ENCODE data around the gene AXIN1. TPM values are rescaled to one million over a fixed set of nuclear protein-coding genes. Genes with fewer than 3 reads are reported as not detected.
A peak's percentile ranks its signal among the peaks of the same experiment; 100 is the strongest.

Gene AXIN1
- total RNA-seq, 1 donor from 2014 or later = 30.6 TPM

GRCh38 chr16:324201-324450 is 28.4 kb downstream of the AXIN1 start:
- H3K9me3 Mint-ChIP-seq = no peaks in the 10 kb centered on the region
- H3K27ac Mint-ChIP-seq = peak overlapping the region; percentile 61
- H3K4me1 Mint-ChIP-seq (ENCODE audit: unreplicated experiment) = no peaks in the 10 kb centered on the region
- DNase-seq (ENCODE audit: extremely low spot score, unreplicated experiment) = no peak
- no peaks in the 10 kb centered on the region for H3K27me3 Mint-ChIP-seq
- H3K36me3 Mint-ChIP-seq = peaks cover 4% of the 10 kb centered on the region
- no peak for TF ChIP-seq CTCF (conservative IDR thresholded peaks at IDR 0.05)
- H3K4me3 Mint-ChIP-seq = no peak overlapping the region

GRCh38 chr16:322476-323143 is 29.9 kb downstream of the AXIN1 start:
- H3K9me3 Mint-ChIP-seq = no peaks in the 10 kb centered on the region
- H3K27ac Mint-ChIP-seq = no peak overlapping the region
- TF ChIP-seq CTCF (conservative IDR thresholded peaks at IDR 0.05) = no peak
- H3K36me3 Mint-ChIP-seq = peaks cover 4% of the 10 kb centered on the region
- no peaks in the 10 kb centered on the region for H3K27me3 Mint-ChIP-seq
- peaks cover 1% of the 10 kb centered on the region for H3K4me1 Mint-ChIP-seq (ENCODE audit: unreplicated experiment)
- no peak overlapping the region for H3K4me3 Mint-ChIP-seq
- no peak for DNase-seq (ENCODE audit: extremely low spot score, unreplicated experiment)

- Mint-ChIP-seq H3K4me3 (no peak overlapping the region), H3K27ac (no peak overlapping the region)
- TF ChIP-seq CTCF (conservative IDR thresholded peaks at IDR 0.05) = no peak
These were observed 31.0 kb downstream of the AXIN1 start for GRCh38 chr16:321532-321931.

GRCh38 chr16:320206-320605 is 32.3 kb downstream of the AXIN1 start:
- H3K27ac Mint-ChIP-seq = no peak overlapping the region

More at GRCh38 chr16:321532-321931, 31.0 kb downstream of the AXIN1 start:
- DNase-seq (ENCODE audit: extremely low spot score, unreplicated experiment) = no peak
- Mint-ChIP-seq H3K27me3 (no peaks in the 10 kb centered on the region), H3K36me3 (peaks cover 4% of the 10 kb centered on the region), H3K9me3 (no peaks in the 10 kb centered on the region), H3K4me1 (ENCODE audit: unreplicated experiment) (peaks cover 4% of the 10 kb centered on the region)

GRCh38 chr16:318628-319027 is 33.9 kb downstream of the AXIN1 start:
- DNase-seq (ENCODE audit: extremely low spot score, unreplicated experiment) = no peak
- Mint-ChIP-seq H3K4me1 (ENCODE audit: unreplicated experiment) (peaks cover 4% of the 10 kb centered on the region), H3K27me3 (no peaks in the 10 kb centered on the region), H3K9me3 (no peaks in the 10 kb centered on the region), H3K4me3 (no peak overlapping the region), H3K36me3 (peaks cover 4% of the 10 kb centered on the region), H3K27ac (no peak overlapping the region)
- peak; percentile 59 for TF ChIP-seq CTCF (conservative IDR thresholded peaks at IDR 0.05)

More at GRCh38 chr16:320206-320605, 32.3 kb downstream of the AXIN1 start:
- no peak for DNase-seq (ENCODE audit: extremely low spot score, unreplicated experiment)
- H3K9me3 Mint-ChIP-seq = no peaks in the 10 kb centered on the region
- peaks cover 4% of the 10 kb centered on the region for H3K36me3 Mint-ChIP-seq
- H3K27me3 Mint-ChIP-seq = no peaks in the 10 kb centered on the region
- H3K4me1 Mint-ChIP-seq (ENCODE audit: unreplicated experiment) = peaks cover 4% of the 10 kb centered on the region
- no peak for TF ChIP-seq CTCF (conservative IDR thresholded peaks at IDR 0.05)
- H3K4me3 Mint-ChIP-seq = no peak overlapping the region

- TF ChIP-seq CTCF (conservative IDR thresholded peaks at IDR 0.05) = no peak
- Mint-ChIP-seq H3K27ac (no peak overlapping the region), H3K9me3 (no peaks in the 10 kb centered on the region), H3K4me1 (ENCODE audit: unreplicated experiment) (peaks cover 4% of the 10 kb centered on the region), H3K4me3 (no peak overlapping the region), H3K27me3 (no peaks in the 10 kb centered on the region), H3K36me3 (peaks cover 4% of the 10 kb centered on the region)
- DNase-seq (ENCODE audit: extremely low spot score, unreplicated experiment) = no peak
These were observed 34.9 kb downstream of the AXIN1 start for GRCh38 chr16:317583-317982.

Measured in type B pancreatic cell (in vitro differentiated cells).